HG03460 (cell line): ENCODE results near the gene IFT52.
"Not testable (repeated sequence)": the region's sequence is repeated elsewhere in the genome, so short reads cannot be mapped to it uniquely, and the experiment has no call there.

Experiments used
- ATAC-seq: cut with Tn5 transposase; IDR thresholded peaks from one replicate; pipeline ENCODE4 v1.9.1; 2021; ENCODE audit not compliant: unreplicated experiment

Gene IFT52

DNA sequence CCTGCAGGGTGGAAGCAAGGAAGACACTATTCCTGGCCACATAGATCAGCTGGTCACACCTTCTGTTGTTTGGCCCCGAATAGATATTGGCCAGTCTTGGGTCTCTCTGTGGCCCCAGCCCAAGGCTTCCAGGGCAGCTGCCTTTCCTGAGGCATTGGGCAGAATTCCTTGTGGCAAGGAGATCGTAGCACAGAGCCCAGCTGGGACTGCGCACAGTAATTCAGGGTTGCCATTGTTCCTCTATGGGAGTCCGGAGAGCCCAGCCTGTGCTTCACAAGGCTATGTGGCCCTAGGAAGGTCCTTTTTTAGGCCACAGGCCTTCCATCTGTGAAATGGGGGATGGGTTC, 25.0 kb upstream of the IFT52 start:
- ATAC-seq: no peak

DNA sequence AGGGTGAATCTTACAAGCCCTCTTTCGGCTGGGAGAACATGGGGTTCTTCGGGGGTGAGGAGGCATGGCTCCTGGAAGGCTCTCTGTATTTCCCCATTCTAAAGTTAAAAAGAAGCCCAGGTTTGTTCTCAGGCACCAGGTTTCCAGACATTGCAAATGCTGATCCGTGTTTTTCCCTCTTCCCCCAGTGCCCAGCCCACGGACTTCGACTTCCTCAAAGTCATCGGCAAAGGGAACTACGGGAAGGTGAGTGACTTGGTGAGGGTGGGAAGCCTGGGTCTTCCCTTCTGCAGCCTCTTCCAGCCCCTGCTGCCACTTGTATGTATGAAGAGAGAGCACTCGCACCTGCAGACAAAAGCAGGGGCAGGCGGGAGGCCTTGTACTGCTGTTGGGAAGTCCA, 23.3 kb upstream of the IFT52 start:
- ATAC-seq: no peak

DNA sequence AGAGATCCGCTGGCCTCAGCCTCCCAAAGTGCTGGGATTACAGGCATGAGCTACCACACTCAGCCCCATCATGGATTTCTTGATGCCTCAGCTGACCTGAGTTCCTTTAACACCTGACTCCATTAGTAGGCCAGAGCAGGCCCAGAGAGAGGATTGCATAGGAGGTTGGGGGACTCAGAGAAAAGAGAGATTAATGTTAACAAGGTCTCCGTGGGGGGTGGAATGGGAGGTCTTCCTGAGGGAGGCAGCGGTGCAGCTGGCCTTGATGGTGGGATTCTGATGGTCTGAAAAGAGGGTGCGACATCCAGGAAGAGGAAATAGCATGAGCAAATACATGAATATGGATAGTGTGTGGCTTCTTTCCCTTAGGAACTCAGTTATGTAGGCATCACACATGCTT, 22.0 kb upstream of the IFT52 start:
- no peak for ATAC-seq

DNA sequence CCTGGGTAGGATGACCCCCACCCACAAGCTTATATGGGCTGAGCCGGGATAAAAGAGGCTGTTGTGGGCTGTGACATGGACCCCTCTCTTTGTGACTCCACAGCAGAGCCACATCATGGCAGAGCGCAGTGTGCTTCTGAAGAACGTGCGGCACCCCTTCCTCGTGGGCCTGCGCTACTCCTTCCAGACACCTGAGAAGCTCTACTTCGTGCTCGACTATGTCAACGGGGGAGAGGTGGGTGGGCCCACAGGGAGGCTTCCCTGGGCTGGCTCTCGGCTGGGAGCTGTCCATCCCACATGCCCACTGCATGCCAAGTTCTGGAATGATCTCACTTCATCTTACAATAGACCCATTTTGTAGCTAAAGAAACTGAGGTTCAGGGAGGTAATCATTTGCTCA, 21.5 kb upstream of the IFT52 start:
- no peak for ATAC-seq

DNA sequence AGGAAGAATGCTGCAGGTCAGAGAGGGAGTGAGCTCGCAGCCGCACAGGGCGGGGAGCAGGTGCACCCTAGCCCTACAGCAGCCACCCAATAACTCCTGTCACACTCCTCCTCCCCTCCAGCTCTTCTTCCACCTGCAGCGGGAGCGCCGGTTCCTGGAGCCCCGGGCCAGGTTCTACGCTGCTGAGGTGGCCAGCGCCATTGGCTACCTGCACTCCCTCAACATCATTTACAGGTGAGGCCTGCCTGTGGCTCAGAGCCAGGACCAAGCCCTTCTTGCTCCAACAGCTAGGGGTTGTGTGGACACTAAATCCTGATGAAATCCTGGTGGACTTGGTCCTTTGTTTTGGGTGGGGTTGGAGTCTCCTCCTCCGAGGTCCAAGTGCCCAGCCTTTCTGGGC, 20.2 kb upstream of the IFT52 start:
- ATAC-seq: no peak

DNA sequence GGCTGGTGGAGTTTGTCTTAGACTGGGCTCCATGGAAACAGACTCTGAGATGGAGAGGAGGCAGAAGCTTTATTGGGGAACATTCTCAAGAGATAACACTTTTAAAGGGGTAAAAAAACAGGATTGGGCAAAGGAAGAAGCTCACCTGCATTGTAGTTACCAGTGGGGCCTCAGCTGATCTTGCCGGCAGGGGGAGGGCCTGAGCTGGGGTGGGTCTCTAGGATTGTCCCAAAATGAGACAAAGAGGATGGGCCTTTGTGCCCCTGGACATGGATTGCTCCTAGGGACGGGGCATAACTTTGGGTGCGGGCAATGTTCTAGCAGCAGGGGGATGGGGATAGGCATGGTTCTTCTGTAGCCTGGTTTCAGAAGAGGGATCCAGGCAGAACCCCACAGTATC, 19.4 kb upstream of the IFT52 start:
- ATAC-seq: no peak

DNA sequence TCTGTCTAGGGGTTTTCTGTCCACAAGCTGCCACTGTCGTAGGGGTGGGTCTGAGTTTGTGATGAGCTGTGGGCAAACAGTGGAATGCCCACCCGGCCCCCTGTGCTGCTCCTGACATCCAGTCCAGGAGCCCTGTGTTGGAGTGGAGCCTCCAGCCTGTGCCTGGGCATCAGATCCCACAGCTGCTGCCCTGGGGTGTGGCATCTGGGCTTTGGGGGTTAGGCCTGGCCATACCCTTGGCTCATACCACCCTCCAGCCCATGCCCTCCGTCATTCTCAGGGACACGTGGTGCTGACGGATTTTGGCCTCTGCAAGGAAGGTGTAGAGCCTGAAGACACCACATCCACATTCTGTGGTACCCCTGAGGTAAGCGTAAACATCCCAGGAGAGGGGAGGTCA, 19.0 kb upstream of the IFT52 start:
- ATAC-seq: no peak

DNA sequence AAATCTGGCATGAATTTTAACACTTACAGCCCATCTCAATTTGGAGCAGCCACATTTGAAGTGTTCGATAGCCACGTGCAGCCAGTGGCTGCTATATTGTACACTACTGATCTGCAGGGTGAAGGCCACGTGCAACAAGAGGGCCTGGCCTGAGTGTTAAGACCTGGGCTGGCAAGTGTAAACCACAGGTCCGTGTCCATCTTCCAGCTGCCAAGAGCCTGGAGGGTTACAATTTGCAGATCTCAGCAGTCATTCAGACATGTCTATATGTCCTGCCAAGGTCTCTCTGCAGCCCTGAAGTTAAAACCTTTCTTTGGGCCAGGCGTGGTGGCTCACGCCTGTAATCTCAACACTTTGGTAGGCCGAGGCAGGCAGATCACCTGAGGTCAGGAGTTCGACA, 17.8 kb upstream of the IFT52 start:
- ATAC-seq: no peak

DNA sequence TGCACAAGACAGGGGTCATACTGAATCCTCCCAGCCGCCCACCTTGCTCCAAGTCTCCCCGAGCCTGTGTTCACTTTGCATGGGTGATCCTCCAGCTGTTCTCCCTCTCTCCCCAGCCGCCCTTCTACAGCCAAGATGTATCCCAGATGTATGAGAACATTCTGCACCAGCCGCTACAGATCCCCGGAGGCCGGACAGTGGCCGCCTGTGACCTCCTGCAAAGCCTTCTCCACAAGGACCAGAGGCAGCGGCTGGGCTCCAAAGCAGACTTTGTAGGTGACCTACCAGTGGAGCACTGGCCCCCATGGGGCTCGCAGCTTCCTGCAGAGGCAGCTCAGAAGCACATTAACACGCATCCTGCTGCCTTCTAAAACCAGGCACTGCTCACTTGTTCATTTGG, 14.6 kb upstream of the IFT52 start:
- ATAC-seq: no peak

DNA sequence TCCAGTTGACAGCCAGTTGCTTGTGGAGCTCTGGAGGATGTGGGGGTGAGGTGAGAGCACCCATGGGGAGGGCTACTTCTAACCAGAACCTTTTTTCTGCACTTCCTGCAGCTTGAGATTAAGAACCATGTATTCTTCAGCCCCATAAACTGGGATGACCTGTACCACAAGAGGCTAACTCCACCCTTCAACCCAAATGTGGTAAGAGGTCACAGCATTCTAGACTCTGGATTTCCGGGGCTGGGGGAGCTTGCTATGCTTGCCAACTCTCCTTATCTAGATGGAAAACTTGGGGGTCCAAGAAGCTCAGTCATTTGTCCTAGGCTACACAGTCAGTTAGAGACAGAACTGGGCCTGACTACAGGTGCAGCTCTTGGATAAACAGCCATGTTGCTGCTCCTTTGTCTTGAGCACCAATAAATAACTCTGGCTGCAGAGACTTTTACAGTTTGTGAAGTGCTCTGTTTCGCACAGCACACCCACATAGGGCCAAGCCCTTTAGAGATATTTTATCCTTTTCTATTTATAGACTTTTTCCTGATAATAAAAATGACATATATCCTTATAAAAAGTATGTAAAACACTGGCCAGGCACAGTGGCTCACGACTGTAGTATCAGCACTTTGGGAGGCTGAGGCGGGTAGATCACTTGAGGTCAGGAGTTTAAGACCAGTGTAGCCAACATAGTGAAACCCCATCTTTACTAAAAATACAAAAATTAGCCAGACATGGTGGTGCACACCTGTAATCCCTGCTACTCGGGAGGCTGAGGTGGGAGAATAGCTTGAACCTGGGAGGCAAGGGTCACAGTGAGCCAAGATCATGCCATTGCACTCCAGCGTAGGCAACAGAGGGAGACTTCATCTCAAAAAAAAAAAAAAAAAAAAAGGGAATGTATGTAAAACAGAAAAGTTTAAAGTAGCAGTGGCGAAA, 10.6 kb upstream of the IFT52 start:
- no peak for ATAC-seq

DNA sequence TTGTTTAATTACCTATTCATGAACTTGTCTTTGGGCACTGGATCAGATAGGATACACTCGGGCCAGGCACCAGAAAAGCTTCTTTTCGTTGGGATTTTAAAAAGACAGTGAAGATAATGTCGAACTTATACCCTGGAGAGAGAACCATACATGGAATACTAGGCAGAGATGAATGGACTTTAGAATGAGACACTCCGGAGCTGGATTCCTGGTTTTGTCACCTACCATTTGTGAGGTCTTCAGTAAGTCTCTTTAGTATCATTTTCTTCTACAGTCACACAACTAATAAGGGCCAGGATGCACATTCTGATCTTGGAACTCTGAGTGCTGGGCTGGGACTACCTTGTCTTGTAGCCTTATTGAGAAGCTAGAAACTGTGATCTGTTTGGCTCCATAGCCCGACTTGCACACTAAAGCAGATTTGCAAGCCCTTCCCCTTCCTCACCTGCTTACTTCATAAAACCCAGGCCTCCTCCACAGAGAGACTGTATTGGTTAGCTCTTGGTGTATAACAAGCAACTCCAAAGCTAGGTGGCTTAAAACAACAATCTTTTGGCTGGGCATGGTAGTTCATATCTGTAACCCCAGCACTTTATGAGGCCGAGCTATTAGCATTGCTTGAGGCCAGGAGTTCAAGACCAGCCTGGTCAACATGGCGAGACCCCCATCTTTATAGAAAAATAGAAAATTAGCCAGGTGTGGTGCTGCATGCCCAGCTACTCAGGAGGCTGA, 7.4 kb upstream of the IFT52 start:
- no peak for ATAC-seq

DNA sequence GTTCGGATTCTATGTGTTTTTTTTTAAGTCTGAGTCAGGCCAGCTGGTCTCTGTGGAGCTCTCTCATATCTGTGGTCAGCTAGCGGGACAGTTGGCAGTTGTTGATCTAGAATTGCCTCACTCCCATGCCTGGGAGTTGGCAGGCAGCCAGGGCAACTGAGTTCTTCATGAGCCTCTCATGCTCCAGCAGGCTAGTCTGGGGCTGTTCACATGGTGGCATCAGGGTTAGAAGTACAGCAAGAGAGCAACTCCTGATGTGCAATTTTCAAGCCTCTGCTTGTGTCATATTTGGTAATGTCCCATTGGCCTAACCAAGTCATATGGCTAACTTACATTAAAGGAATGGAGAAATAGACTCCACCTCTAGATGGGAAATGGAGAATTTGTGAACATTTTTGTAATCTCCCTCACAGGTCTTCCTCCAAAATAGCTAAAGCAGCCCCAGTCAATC, 6.7 kb upstream of the IFT52 start:
- no peak for ATAC-seq

DNA sequence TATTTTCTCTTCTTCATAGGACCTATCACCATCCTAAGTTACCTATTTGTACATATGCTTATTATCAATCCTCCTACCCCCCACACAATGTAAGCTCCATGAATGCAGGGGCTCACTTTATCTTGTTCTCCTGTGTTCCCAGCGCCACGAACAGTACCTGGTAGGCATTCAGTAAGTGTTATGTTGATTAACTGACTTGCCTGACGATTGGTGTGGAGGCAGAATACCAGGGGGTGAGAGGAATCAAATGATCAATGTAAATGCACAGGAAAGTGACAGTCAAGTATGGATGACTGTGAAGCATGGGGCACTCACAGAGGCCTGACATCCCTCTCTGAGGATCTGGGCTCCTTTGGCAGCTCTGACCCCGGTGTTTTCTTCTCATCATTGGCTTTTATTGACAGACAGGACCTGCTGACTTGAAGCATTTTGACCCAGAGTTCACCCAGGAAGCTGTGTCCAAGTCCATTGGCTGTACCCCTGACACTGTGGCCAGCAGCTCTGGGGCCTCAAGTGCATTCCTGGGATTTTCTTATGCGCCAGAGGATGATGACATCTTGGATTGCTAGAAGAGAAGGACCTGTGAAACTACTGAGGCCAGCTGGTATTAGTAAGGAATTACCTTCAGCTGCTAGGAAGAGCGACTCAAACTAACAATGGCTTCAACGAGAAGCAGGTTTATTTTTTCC, 6.1 kb upstream of the IFT52 start:
- ATAC-seq: no peak

DNA sequence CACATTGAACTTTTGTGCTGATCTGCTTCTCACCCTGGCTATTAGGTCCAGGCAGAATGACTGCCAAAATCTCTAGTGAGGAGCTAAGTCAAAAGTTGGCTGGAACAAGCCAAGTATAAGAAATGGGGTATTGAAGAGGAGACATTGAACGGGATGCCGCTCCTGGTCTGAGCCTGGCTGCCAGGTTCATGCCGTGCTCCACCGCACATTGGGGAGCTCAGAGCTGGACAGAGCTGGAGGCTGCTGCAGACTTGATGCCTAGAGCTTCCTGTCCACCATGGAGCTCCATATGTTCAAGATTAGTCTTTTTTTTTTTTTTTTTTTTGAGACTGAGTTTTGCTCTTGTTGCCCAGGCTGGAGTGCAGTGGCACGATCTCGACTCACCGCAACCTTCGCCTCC, 4.1 kb upstream of the IFT52 start:
- ATAC-seq: no peak

DNA sequence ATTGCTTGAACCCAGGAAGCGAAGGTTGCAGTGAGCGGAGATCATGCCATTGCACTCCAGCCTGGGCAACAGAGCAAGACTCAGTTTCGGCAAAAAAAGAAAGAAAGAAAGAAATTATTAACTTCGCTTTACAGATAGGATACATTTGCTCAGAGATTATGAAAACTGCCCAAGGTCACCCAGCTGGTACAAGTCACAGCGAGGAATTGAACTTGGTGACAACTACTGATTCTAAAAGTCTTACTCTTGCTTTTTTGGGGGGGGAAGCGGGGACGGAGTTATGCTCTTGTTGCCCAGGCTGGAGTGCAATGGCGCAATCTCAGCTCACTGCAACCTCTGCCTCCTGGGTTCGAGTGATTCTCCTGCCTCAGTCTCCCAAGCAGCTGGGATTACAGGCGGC, 2.2 kb upstream of the IFT52 start:
- not testable (repeated sequence) for ATAC-seq

DNA sequence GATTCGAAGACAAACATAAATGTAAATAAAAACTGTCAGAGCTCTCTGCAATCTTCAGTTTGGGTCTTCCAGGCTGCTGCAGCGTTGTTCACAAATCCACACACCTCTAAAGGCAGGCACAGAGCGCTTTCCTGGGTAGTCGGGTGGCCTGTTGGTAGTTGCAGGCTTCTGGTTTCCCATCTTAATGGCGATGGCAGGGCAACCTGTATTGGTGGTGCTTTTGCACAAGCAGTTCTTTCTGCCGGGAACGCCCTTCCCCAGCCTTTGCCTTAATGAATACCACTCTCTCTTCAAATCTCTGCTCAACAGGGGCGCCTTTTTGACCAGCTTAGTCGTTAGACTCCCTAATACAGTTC, 723 bp upstream of the IFT52 start:
- ATAC-seq: no peak

DNA sequence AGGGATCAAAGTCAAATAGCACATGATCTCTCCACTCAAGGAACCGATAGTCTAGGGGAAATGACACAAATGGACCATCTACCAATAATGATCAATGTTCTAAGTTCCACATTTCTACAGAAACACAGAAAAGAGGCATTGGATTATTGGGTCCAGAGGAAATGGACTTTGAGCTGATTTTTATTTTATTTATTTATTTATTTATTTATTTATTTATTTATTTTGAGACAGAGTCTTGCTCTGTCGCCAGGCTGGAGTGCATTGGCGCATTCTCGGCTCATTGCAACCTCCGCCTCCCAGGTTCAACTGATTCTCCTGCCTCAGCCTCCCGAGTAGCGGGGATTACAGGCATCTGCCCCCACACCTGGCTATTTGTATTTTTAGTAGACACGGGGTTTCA, 11.2 kb downstream of the IFT52 start:
- ATAC-seq: not testable (repeated sequence)

DNA sequence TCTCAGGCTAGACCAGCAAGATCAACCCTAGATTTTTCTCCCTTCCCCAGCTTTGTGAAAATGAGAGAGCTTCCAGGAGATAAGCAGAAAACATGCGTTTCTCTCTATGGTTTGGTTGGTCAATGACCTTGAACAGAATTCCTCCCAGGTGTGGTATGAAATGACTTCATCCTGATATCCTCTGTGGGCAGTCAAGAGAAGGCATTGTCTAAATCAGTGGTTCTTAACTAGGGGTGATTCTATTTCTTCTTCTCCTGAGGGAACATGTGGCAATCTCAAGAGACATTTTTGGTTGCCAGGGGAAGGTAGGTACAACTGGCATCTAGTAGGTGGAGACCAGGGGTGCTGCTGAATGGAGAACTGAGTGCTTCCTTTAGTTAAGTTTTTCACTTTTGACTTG, 12.4 kb downstream of the IFT52 start:
- no peak for ATAC-seq

DNA sequence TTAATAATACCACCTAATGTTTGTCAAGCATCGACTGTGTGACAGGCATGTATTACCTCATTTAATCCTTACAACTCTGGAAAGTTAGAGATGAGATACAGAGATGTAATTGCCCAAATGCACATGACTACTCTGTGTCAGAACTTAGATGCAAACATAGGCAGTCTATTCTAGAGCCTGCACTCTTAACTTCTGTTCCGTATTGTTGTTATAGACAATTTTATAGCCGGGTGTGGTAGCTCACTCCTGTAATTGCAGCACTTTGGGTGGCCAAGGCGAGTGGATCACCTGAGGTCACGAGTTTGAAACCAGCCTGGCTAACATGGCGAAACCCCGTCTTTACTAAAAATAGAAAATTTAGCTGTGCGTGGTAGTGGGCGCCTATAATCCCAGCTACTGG, 15.0 kb downstream of the IFT52 start:
- ATAC-seq: no peak

DNA sequence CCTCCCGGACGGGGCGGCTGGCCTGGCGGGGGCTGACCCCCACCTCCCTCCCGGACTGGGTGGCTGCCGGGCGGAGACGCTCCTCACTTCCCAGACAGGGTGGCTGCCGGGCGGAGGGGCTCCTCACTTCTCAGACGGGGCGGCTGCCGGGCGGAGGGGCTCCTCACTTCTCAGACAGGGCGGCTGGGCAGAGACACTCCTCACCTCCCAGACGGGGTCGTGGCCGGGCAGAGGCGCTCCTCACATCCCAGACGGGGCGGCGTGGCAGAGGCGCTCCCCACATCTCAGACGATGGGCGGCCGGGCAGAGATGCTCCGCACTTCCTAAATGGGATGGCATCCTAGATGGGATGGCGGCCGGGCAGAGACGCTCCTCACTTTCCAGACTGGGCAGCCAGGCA, 16.5 kb downstream of the IFT52 start:
- not testable (repeated sequence) for ATAC-seq

DNA sequence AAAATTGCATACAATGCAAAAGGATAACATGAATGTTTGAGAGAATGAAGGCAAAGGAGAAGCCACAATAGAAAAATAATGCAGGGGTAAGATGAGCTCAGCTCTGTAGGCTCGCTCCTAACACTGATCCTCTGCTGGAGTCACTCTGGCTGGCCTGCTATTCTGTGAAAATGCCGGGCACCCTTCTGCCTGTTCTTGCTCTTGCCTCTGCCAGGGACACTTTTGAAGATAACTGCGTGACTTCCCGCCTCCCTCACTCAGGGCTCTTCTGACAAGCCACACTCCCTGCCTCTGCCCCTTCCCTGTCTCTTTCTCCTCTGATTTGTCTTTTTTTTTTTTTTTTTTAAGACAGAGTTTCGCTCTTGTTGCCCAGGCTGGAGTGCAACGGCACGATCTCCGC, 40.9 kb downstream of the IFT52 start:
- no peak for ATAC-seq

DNA sequence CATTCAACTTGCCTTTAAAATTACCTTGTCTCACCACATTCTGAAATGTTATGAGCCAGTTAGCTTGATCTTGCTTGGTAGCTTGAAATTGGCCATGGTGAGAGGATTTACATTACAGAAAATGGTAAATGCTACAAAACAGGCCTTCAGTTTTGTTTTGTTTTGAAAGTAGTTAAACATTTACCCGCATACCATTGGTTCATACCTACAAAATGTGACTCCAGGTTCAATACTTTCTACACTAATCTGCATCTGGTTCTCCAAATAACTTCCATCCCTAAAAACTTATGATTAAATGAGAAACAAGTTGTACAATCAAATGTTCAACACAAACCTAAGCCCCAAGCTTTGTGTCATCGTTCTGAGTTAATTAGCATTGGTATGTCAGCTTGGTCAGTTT, 45.7 kb downstream of the IFT52 start:
- no peak for ATAC-seq
